ENCODE data around the gene ASPSCR1. TPM values are rescaled to one million over a fixed set of nuclear protein-coding genes. Genes with fewer than 3 reads are reported as not detected.

ASPSCR1 gene
- total and polyA plus RNA-seq, 2 of the 8 experiments (the other 6 are each of a cell fraction or from before 2014, with no cell fraction given), result 33.3 to 43.7 TPM

- H4K20me1 ChIP-seq (replicated peaks in 1 of 2; ENCODE audit: control insufficient read depth in 1 of 2, insufficient read depth in 2 of 2, low read length in 2 of 2), result peaks cover 7 to 13% of the 10 kb centered on the region in 2 experiments
- no peak overlapping the region for H2BK15ac ChIP-seq (ENCODE audit: low read length)
- no peak overlapping the region for H2AK5ac ChIP-seq (ENCODE audit: low read depth, low read length)
- H2BK12ac ChIP-seq (ENCODE audit: low read depth, low read length), result no peak overlapping the region
- no peak overlapping the region for H4K5ac ChIP-seq (ENCODE audit: insufficient read length, low read depth, low read length)
- CTCF ChIA-PET (ENCODE audit: partially characterized antibody), result interaction anchor here (1.1 to 2.7 kb wide), 5 partner anchors 10 to 146 kb away, joined by 3 to 20 read pairs (median 6); partner anchors contain the start of gene RAC3
- 96% methylated on average over 24 of the region's 24 CpGs; no CpG with 5 or more reads in 1 of the 2 experiments for WGBS, 2 experiments (ENCODE audit: extremely low coverage in 1 of 2, insufficient coverage in 1 of 2, insufficient read length in 1 of 2, insufficient replicate concordance in 2 of 2, low coverage in 1 of 2, low lambda C conversion rate in 2 of 2, missing lambda C conversion rate in 1 of 2)
- no peak overlapping the region for H4K91ac ChIP-seq (replicated peaks; ENCODE audit: insufficient read length, low read length)
- H3K79me2 ChIP-seq (ENCODE audit: control insufficient read depth in 1 of 2, insufficient read depth in 2 of 2, low read length in 2 of 2), result no peaks in the 10 kb centered on the region
- H3K4me3 ChIP-seq (ENCODE audit: extremely low read depth in 1 of 4, insufficient read depth in 2 of 4, low read depth in 3 of 4, low read length in 4 of 4), result no peak overlapping the region
- no peak overlapping the region for H3K4ac ChIP-seq (replicated peaks; ENCODE audit: insufficient read length, low read depth, low read length)
- H3K9ac ChIP-seq (replicated peaks in 1 of 4; ENCODE audit: extremely low read depth in 1 of 4, low read depth in 3 of 4, low read length in 3 of 4), result no peak overlapping the region
- no peak overlapping the region for H2AFZ ChIP-seq (ENCODE audit: low read length)
- no peak overlapping the region for H2BK5ac ChIP-seq (ENCODE audit: low read depth, low read length)
- DNase-seq (ENCODE audit: low read depth in 1 of 2, low spot score in 2 of 2), result no peak
- no peak overlapping the region for H2BK120ac ChIP-seq (replicated peaks; ENCODE audit: low read depth, low read length)
- no peaks in the 10 kb centered on the region for H3K23me2 ChIP-seq (ENCODE audit: low read depth, low read length)
- H3K56ac ChIP-seq (replicated peaks; ENCODE audit: insufficient read length, low read depth, low read length), result no peak overlapping the region
- H3K4me1 ChIP-seq (replicated peaks in 1 of 4; ENCODE audit: control insufficient read depth in 3 of 4, insufficient read depth in 4 of 4, low read length in 3 of 4), result no peaks in the 10 kb centered on the region; a peak in 1 of 7 replicates
- no peaks in the 10 kb centered on the region; the same call in 1 of the 2 replicates for H3K79me1 ChIP-seq (ENCODE audit: low read depth, low read length)
- TF ChIP-seq TAF7 (optimal IDR thresholded peaks at IDR 0.05; ENCODE audit: borderline replicate concordance, low read depth, low read length), result no peak
- 0 out of 2 replicates have a peak, but pooled peaks have one; percentile 17 for TF ChIP-seq GABPA (IDR thresholded peaks at IDR 0.05; ENCODE audit: borderline replicate concordance, insufficient read depth, low read length)
- no peak overlapping the region for H2BK20ac ChIP-seq (ENCODE audit: low read length)
- H3K9me3 ChIP-seq (ENCODE audit: insufficient read depth in 2 of 2, low read depth in 1 of 2, low read length in 1 of 2), result no peaks in the 10 kb centered on the region
- no peak overlapping the region for H3K4me2 ChIP-seq (ENCODE audit: insufficient read depth in 1 of 2, low read depth in 2 of 2, low read length in 2 of 2)
- POLR2A ChIA-PET (ENCODE audit: partially characterized antibody), result interaction anchor here (0.9 to 2.2 kb wide), 6 partner anchors 11 to 127 kb away, joined by 3 to 9 read pairs (median 4); no protein-coding TSS in a partner anchor
- no peak overlapping the region for H3K27ac ChIP-seq (ENCODE audit: low read depth, low read length)
- H3K18ac ChIP-seq (ENCODE audit: extremely low read depth, low read length), result no peak overlapping the region
- peak overlapping the region; percentile 78 for H4K8ac ChIP-seq (ENCODE audit: extremely low read depth, insufficient read depth, low read length)
- H3K23ac ChIP-seq (ENCODE audit: insufficient read length), result no peak overlapping the region
- FAIRE-seq, result no peak
- no peak overlapping the region for H3K14ac ChIP-seq (ENCODE audit: insufficient read length)
- H3K27me3 ChIP-seq (replicated peaks in 1 of 4; ENCODE audit: control insufficient read depth in 3 of 4, extremely low read depth in 1 of 4, insufficient read depth in 3 of 4, low read length in 3 of 4), result no peaks in the 10 kb centered on the region
- no peaks in the 10 kb centered on the region; a peak in 2 of 8 replicates for H3K36me3 ChIP-seq (ENCODE audit: control insufficient read depth in 2 of 4, insufficient read depth in 4 of 4, low read length in 3 of 4)
These were observed 38.0 kb downstream of the ASPSCR1 start for GRCh38 chr17:82015311-82015971.
